ENCODE results near the gene PNLDC1.
"Not testable (repeated sequence)": the region's sequence is repeated elsewhere in the genome, so short reads cannot be mapped to it uniquely, and the experiment has no call there.

GRCh38 chr6:159863341-159863740, 63.3 kb downstream of the PNLDC1 start:
- not testable (repeated sequence) for TF ChIP-seq EZH2 (IDR thresholded peaks at IDR 0.05; ENCODE audit: borderline replicate concordance, insufficient read depth, low read length, poor library complexity, severe bottlenecking); POLR2AphosphoS5 (IDR thresholded peaks at IDR 0.05); TAF1 (IDR thresholded peaks at IDR 0.05; ENCODE audit: low read depth); EP300 (conservative IDR thresholded peaks at IDR 0.05; ENCODE audit: poor library complexity, severe bottlenecking); MXI1 (conservative IDR thresholded peaks at IDR 0.05; ENCODE audit: poor library complexity, severe bottlenecking)
- TF ChIP-seq CTCF (IDR thresholded peaks at IDR 0.05; ENCODE audit: poor library complexity, severe bottlenecking) (peak; percentile 70), SMC3 (conservative IDR thresholded peaks at IDR 0.05; ENCODE audit: poor library complexity) (peak; percentile 75), RAD21 (conservative IDR thresholded peaks at IDR 0.05) (peak; percentile 80)
- TF ChIP-seq, protein P1, sequence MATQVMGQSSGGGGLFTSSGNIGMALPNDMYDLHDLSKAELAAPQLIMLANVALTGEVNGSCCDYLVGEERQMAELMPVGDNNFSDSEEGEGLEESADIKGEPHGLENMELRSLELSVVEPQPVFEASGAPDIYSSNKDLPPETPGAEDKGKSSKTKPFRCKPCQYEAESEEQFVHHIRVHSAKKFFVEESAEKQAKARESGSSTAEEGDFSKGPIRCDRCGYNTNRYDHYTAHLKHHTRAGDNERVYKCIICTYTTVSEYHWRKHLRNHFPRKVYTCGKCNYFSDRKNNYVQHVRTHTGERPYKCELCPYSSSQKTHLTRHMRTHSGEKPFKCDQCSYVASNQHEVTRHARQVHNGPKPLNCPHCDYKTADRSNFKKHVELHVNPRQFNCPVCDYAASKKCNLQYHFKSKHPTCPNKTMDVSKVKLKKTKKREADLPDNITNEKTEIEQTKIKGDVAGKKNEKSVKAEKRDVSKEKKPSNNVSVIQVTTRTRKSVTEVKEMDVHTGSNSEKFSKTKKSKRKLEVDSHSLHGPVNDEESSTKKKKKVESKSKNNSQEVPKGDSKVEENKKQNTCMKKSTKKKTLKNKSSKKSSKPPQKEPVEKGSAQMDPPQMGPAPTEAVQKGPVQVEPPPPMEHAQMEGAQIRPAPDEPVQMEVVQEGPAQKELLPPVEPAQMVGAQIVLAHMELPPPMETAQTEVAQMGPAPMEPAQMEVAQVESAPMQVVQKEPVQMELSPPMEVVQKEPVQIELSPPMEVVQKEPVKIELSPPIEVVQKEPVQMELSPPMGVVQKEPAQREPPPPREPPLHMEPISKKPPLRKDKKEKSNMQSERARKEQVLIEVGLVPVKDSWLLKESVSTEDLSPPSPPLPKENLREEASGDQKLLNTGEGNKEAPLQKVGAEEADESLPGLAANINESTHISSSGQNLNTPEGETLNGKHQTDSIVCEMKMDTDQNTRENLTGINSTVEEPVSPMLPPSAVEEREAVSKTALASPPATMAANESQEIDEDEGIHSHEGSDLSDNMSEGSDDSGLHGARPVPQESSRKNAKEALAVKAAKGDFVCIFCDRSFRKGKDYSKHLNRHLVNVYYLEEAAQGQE (IDR thresholded peaks at IDR 0.05; ENCODE audit: borderline replicate concordance): not testable (repeated sequence)

All from neural cell (in vitro differentiated cells).